Measurements from ENCODE around the gene PSMD1. TPM values are rescaled to one million over a fixed set of nuclear protein-coding genes. Genes with fewer than 3 reads are reported as not detected.
"Not testable (repeated sequence)": the region's sequence is repeated elsewhere in the genome, so short reads cannot be mapped to it uniquely, and the experiment has no call there.

Gene PSMD1
- total RNA-seq, 1 experiment from 2014 or later: 73.5 TPM

GRCh38 chr2:231190531-231191197, 134.0 kb downstream of the PSMD1 start:
- in situ Hi-C loops (cut with HindIII; ENCODE audit: low sequenced_read_pairs): no loop called here
- DNase-seq (ENCODE audit: low spot score): peak; percentile 57

DNA sequence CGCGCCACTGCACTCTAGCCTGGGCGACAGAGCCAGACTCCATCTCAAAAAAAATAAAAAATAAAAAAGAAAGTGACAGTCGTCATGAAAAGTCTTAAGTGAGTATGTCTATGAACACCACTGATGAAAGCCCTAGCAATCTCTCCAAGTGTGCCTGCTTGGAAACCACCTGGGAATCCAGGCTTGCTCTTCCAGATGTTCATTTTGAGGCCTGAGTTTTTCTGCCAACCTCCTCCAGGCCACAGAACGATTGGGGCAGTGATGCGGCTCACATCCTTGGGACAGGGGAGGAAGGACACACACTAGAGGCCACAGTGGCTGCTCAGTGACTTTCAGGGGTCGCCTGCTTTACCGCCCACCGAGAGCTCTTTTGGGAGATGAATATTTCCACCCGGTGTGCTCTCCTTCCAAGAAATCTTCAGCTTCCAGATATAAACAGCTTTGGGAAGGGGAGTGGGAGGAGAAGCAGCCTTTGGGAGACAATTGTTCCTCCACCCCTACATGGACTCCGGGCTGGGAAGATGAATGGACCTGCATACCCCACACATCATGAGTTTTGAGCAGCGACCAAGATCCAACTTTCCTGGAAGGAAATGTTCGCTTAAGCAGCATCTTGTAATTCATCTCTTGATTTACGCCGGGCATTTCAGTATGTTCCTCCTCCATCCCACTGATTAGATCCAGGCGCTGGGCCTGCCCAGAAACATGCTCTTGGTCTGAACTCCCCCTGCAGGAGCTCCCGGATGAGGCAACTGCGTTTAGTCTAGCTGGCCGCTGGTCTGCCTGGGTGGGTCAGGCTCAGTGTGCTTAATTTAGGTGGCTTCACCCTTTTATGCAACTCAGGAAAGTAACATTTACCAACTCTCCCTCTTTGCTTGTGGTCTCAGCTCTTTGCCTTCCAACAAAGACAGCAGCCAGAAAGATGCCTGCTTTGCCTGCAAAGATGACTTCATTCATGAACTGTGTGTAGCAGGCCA, 135.5 kb downstream of the PSMD1 start:
- in situ Hi-C loops (cut with HindIII; ENCODE audit: low sequenced_read_pairs): no loop called here
- peak; percentile 54 for DNase-seq (ENCODE audit: low spot score)

DNA sequence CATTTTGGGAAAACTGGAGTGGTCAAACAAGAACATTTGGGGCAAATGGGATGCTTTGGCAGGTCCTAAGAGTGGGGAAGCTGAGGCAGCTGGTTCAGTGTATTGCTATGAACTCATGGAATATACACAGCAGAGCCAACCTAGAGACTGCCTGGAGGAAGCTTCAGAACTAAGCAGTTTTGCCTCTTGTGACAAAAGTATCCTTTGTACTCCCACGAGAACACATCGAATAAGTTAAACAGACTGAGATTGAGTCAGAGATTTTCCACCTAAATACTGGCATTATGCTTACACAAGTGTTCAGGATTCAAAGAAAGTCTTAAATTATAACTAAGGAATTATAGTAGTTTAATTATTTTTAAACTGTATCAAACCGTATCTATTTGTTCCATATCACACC, 136.5 kb downstream of the PSMD1 start:
- in situ Hi-C loops (cut with HindIII; ENCODE audit: low sequenced_read_pairs): no loop called here
- DNase-seq (ENCODE audit: low spot score): no peak

- in situ Hi-C loops (cut with HindIII; ENCODE audit: low sequenced_read_pairs): no loop called here
- no peak for DNase-seq (ENCODE audit: low spot score)
Observed at GRCh38 chr2:231196592-231196991, 139.9 kb downstream of the PSMD1 start.

GRCh38 chr2:231197196-231197595, 140.5 kb downstream of the PSMD1 start:
- in situ Hi-C loops (cut with HindIII; ENCODE audit: low sequenced_read_pairs); DNase-seq (ENCODE audit: low spot score): not testable (repeated sequence)

GRCh38 chr2:231197706-231198290, 141.1 kb downstream of the PSMD1 start:
- no peak for DNase-seq (ENCODE audit: low spot score)
- in situ Hi-C loops (cut with HindIII; ENCODE audit: low sequenced_read_pairs): no loop called here

DNA sequence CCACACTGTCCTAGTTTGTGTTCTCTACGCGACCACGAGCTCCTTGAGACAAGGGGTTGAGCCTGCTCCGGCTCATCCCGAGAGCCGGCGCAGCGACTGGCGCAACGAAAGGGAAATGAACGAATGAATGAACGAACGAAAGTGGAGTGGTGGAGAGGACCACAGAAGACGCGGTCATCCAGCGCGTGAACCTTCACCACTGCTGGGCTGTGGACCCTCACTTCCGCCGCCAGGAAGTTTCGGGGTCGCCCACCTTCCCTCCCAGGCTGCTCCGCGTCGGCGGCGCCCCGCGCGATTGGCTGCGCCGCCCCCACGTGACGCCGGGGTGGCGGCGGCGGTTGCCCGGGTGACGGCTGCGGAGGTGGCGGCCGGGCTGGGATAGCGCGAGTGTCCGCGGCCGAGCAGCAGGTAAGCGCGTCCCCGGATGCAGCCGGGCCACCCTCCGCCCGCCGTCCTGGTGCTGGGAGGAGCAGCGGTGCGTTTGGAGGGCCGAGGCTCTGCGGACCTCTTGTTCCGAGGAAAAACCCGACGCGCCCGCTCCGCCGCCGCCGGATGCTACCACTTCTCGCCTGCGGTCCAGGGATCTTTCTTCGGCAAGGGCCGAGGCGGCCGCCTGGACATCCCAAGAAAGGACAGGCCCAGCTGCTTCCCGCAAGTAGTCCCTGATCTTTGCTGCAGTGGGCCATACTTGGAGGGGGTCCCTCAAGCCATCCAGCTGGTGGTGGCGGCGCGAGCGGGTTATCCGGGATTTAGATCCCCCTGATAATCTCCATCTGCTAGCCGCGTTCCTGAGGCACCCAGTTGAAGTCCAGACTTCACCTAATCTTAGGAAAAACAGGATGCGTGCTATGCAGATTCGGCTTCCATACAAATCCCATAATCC, 141.9 kb downstream of the PSMD1 start, which contains the start of gene ARMC9:
Gene ARMC9 (plus strand): TSS at position 341 of the 883 bp plus-strand sequence. CDS start 7,608 bp downstream, outside the sequence.
- peak; percentile 84 for DNase-seq (ENCODE audit: low spot score)
- in situ Hi-C loops (cut with HindIII; ENCODE audit: low sequenced_read_pairs): no loop called here

DNA sequence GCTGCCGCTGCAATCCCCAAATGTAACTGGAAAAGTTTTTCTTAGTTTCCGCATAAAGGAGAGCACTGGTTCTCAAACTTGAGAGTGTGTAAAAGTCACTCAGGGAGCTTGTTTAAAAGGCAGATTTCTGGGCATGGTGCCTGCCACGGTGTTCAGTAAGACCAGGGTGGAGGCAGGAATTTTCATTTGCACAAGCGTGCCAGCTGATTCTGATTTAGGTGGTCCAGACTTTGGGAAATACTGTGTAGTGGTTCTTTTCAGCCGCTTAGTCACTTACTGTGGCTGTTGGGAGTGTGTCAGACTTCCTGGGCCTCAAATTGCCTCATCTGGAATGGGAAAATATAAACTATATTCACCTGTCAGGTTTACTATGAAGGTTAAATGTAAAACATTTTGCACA, 142.6 kb downstream of the PSMD1 start:
- DNase-seq (ENCODE audit: low spot score): peak; percentile 27

DNA sequence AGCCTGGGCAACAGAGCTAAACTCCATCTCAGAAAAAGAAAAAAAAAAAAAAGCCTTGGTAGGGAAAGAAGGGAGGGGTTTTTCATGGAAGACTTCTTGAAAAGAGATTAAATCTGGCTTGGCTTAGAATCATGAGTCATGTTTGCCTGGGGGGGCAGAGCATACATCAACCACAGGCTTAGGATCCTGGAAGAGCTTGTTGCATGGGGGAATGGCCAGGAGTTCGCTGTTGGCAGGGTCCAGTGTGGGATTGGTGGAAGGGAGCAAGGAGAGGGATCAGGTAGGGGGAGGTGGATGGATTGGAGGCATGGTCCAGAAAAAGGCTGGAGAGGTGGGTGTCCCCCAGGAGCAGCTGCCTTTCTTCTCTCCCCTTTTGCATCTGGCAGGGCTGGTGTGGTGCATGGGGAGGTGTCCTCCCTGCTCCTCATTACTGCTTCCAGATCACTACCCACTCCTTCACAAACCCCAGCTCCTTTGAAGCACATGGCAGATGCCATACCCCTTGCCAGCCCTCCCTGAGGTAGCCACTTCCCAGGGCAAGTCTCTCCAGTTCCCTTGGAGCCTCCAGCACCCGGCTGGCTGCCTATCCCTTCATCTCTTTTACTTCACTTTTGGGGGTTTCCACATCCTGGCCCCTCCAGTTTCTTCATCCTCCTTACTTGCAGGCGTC, 144.3 kb downstream of the PSMD1 start:
- in situ Hi-C loops (cut with HindIII; ENCODE audit: low sequenced_read_pairs): no loop called here
- DNase-seq (ENCODE audit: low spot score): no peak

More for the DNA sequence above, 142.6 kb downstream of the PSMD1 start:
- in situ Hi-C loops (cut with HindIII; ENCODE audit: low sequenced_read_pairs): no loop called here

GRCh38 chr2:231201475-231201814, 144.8 kb downstream of the PSMD1 start:
- DNase-seq (ENCODE audit: low spot score): no peak
- in situ Hi-C loops (cut with HindIII; ENCODE audit: low sequenced_read_pairs): no loop called here

- DNase-seq (ENCODE audit: low spot score): no peak
- in situ Hi-C loops (cut with HindIII; ENCODE audit: low sequenced_read_pairs): no loop called here
Observed at GRCh38 chr2:231203087-231203486, 146.4 kb downstream of the PSMD1 start.

GRCh38 chr2:231204146-231204545, 147.5 kb downstream of the PSMD1 start:
- no peak for DNase-seq (ENCODE audit: low spot score)
- in situ Hi-C loops (cut with HindIII; ENCODE audit: low sequenced_read_pairs): no loop called here

GRCh38 chr2:231204581-231204980, 147.9 kb downstream of the PSMD1 start:
- in situ Hi-C loops (cut with HindIII; ENCODE audit: low sequenced_read_pairs): no loop called here

GRCh38 chr2:231207734-231208133, 151.1 kb downstream of the PSMD1 start:
- in situ Hi-C loops (cut with HindIII; ENCODE audit: low sequenced_read_pairs): no loop called here
- DNase-seq (ENCODE audit: low spot score): no peak

More at GRCh38 chr2:231204581-231204980, 147.9 kb downstream of the PSMD1 start:
- DNase-seq (ENCODE audit: low spot score): no peak

- in situ Hi-C loops (cut with HindIII; ENCODE audit: low sequenced_read_pairs): no loop called here
Observed at GRCh38 chr2:231210782-231211181, 154.1 kb downstream of the PSMD1 start.

GRCh38 chr2:231211486-231211885, 154.8 kb downstream of the PSMD1 start:
- in situ Hi-C loops (cut with HindIII; ENCODE audit: low sequenced_read_pairs): no loop called here
- no peak for DNase-seq (ENCODE audit: low spot score)

More at GRCh38 chr2:231210782-231211181, 154.1 kb downstream of the PSMD1 start:
- DNase-seq (ENCODE audit: low spot score): no peak

DNA sequence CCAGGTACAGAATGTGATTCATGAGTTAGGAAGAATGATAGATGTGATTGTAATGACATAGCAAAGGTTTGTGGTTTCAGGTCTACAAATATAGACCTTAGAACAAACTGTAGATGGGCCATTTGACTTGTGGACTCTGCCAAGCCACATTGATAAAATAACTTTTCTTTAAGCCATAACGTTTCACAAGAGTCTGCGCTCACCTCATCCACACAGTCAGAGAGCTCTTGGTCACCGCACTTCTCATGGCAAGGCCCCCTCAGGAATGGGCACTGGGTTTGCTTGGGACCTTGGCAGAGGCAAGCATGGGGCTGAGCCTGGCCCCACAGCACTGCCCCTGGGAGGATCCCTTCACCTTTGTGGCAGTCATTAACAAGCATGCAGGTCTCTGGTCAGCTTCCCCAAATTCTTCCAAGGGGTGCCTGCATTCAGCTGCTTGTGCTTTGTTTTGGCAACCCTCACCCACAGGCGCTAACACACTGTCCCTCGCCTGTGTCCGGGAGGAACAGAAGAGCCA, 155.7 kb downstream of the PSMD1 start:
- in situ Hi-C loops (cut with HindIII; ENCODE audit: low sequenced_read_pairs): no loop called here
- no peak for DNase-seq (ENCODE audit: low spot score)

Data from G401 (cell line).